A549 treated with DMSO at 1 μM for 4 hours (cell line): Measurements from ENCODE around the gene RWDD3. TPM values are rescaled to one million over a fixed set of nuclear protein-coding genes. Genes with fewer than 3 reads are reported as not detected.

Experiments
- total RNA-seq: library from RNA; stranded (reverse); fragments of 200-300 nt; extraction: Qiagen RNA extraction; gene quantifications from 5 replicates; pipeline ENCODE4 v1.2.3, GENCODE V29; 2022; ENCODE audit warnings: low read depth

The RWDD3 gene, protein sequence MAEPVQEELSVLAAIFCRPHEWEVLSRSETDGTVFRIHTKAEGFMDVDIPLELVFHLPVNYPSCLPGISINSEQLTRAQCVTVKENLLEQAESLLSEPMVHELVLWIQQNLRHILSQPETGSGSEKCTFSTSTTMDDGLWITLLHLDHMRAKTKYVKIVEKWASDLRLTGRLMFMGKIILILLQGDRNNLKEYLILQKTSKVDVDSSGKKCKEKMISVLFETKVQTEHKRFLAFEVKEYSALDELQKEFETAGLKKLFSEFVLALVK
- 9.7 to 11.7 TPM (median 10.5 TPM) in 5 replicates for total RNA-seq

DNA sequence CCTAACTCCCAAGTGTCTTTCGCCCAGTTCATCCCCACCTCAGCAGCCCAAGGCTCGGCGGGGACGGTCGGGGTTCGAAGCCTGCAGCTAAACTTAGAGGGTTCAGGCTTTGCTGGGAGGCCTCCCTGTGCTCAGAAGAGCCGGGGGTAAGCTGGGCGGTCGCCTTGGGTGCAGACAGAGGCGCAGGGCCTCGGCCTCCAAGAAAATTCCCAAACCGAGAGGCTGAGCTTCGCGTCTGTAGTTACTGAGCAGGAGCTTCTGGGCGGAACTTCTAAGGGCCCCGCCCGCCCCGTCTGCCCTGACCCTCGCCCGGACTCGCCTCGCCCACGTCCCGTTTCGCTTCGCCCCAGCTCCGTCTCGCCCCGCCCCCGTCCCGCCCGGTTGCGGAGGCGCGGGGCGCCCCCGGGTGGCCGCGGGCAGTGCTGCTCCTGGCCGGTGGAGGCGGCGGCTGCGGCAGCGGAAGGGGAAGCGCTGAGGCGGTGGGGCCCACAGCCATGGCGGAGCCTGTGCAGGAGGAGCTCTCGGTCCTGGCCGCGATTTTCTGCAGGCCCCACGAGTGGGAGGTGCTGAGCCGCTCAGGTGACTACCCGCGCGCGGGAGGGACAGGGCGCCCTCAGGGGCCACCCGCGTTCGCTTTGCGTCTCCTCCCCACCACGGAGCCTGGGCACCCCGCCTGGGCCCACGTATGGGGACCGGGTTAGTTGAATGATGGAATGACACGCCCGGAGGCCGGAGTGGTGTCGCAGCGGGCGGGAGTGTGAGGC is at the start of gene RWDD3:
Gene RWDD3, plus strand, starts transcription at position 474 of the 764 bp plus-strand sequence. Its CDS starts 21 bp downstream, at position 495.

Other genes starting within 250 kb of the RWDD3 start
- 5.8 to 7.2 TPM (median 6.7 TPM) in 5 replicates for gene ALG14, start 161.3 kb upstream of the RWDD3 start, total RNA-seq
- 6.1 to 14.2 TPM (median 11.6 TPM) in 5 replicates for gene TLCD4, start 116.9 kb upstream of the RWDD3 start, total RNA-seq